Stimulated activated CD4-positive, alpha-beta T cell treated with anti-CD3 and anti-CD28 coated beads, Interleukin-1b, Interleukin-23, amount 100 ng/mL, for 24 hours (primary cell): Measurements from ENCODE around the gene GPSM1.

Experiments used
- DNase-seq, 4 experiments: peaks; one replicate each; pipeline ENCODE4 v3.0.0-alpha.2; 2020; ENCODE audit warnings: low read depth in 4 of 4, low spot score in 1 of 4

Gene GPSM1

DNA sequence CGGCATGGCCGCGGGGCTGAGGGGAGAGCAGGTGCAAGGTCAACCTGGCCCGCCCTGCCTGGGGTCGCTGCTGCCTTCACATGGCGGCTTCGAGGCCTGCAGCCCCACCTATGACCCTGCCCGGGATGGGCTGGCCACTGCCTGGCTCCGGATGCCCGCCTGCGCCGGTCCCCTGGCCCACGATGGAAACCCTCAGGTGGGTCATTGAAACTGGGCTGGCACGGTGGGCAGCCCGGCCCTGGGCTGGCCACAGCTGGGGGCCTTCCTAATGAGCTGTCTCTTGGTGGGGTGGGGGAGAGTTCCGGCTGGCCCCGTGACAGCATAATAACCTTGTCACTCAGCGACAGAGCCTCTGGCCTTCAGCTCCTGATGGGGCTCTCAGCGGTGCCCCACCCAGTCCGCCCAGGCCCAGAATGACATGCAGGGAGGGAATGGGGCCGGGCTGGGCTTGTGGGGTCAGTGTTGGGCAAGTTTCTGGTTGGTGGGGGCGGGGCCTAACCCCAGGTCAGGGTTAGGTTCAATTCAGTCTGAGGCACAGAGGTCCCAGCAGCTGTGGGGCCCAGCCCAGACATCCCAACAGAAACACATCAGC, 23.4 kb upstream of the GPSM1 start, which contains the start of gene CCDC187:
Gene CCDC187, minus strand, starts transcription at position 270 of the 592 bp plus-strand sequence. Its CDS starts 264 bp downstream, at position 6.
- DNase-seq: no peak

DNA sequence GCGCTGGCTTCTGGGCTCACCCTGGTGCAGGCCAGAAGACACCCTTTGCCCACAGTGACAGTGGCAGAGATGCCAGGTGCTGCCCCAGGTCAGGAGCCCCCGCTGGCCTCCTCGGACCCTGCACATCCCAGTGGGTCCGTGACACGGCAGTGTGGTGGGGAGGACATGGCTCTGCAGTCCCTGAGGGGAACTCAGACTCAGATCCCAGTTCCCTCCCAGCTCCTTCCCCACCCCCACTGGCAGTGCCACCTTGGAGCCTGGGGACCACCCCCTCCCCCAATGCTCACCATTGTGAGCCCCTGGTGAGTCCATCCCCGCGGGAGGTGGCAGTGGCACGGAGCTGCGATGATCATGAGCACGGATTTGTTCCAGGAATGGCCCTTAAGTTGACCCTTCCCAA, 22.9 kb upstream of the GPSM1 start:
- DNase-seq: no peak

DNA sequence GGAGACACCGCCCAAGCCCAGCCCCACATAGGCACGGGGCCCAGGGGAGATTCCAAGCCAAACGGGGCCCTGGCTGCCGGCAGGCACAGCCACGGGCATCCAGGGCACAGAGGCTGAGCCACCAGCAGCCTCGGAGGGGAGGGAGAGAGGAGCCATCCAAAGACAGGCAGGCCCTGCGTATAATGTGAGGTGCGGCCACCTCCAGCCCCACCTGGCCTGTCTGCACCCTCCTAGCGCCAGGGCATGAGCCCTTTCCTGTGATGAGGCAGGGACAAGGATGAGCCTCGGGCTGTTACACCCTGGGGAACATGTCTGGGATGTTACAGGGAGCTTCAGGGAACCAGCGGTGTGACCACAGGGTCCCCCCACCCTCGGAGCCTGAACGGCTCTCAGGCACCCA, 22.4 kb upstream of the GPSM1 start:
- DNase-seq: no peak

DNA sequence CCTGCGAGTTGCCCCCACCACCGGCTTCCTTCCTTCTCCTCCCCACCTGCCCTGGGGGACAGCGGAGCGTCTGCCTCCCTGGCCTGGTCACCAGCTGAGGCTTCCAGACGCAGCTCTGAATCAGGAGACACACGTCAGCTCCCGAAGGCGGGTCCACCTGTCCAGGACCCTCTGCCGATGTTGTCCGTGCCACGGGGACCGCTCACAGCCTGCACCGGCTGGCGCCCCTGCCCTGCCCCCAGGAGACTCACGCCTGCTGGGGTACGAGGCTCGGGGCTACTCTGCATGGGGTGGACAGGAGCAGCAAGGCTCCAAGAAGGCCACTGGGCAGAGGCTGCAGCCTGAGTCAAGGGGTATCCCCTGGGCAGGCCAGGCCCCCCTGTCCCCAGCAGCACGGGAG, 21.5 kb upstream of the GPSM1 start:
- DNase-seq: no peak

DNA sequence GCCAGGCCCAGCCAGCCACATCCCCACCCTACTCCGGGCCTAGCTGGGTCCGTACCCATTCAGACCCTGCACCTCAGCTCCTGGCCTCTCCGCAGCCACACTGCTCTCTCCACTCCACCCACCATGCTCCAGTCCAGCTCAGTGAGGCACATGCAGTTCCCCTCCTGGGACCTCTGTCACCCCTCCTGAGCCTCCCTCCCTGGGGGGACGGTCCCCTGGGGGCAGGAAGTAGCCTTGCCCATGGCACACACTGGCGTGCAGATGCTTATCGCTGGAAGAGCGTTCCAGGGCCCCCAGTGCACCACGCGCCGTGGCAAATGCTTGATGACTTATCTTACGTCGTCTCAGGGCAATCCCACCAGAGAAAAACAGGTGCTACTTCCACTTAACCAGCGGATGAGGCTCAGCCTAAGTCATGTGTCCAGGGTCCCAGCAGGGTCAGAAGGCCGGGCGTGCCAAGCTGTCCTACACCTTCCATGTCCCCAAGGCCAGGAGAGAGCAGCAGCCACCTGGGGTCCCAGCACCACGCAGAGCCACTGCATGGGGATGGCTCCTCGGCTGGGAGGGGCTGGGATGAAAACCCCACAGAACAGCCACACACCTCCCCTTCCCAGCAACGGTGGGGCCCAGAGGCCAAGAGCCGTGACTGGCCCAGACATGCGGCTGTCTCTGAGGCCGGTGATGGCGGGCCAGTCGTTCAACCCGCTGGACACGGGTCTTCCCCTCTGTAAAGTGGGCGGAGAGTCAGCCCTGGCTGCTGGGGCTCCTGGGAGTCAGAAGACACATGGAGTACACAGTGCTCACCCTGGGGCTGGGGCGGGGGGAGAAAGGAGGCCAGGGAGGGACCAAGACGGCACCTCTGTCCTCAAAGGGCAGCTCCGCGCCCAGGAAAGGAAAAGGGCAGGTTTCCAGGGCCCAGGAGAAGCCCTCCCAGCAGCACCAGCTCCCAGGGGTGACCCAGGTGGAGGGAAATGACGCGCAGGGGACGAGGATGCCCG, 20.8 kb upstream of the GPSM1 start:
- DNase-seq: no peak

DNA sequence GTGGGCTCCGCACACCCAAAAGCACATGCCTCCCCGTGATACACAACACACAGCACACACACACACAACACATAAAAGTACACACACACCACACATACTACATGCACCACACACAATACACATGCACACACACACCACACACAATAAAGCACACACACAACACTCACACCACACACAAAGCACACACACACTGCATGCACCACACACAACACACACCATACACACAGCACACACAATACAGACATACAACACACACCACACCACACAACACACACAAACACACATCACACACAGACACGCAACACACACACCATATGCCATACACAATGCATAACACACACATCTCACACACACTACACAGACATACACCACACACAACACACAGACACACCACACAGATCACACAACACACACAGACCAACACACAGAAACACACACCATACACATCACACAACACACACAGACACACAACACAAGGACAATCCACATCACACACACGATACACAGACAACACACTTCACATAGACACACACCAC, 20.1 kb upstream of the GPSM1 start:
- no peak for DNase-seq

DNA sequence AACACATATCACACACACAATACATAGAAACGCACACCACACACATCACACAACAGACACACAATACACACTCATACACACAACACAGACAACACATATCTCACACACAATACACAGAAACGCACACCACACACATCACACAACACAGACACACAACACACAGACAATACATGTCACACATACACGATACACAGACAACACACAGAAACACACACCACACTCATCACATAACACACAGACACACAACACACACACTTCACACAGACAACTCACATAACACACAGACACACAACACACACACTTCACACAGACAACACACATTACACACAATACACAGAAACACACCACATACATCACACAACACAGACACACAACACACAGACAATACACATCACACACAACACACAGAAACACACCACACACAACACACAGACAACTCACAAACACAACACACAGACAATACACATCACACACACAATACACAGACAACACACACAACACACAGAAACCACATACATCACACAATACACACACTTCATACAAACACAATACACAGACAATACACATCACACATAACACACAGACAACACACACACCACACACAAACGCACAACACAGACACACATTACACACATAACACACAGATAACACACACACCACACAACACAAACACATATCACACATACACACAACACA, 19.2 kb upstream of the GPSM1 start:
- DNase-seq: no peak

DNA sequence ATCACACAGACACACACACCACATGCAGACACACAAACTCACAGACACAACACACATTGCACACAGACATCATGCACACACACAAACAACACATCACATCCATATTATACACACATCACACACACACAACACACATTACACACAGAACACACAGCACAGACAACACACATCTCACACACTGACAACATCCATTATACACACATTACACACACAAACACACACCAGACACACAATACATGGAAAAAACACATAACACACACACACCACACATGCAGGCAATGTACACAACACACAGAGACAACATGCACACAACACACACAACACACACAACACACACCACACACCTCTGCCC, 18.7 kb upstream of the GPSM1 start:
- no peak for DNase-seq

DNA sequence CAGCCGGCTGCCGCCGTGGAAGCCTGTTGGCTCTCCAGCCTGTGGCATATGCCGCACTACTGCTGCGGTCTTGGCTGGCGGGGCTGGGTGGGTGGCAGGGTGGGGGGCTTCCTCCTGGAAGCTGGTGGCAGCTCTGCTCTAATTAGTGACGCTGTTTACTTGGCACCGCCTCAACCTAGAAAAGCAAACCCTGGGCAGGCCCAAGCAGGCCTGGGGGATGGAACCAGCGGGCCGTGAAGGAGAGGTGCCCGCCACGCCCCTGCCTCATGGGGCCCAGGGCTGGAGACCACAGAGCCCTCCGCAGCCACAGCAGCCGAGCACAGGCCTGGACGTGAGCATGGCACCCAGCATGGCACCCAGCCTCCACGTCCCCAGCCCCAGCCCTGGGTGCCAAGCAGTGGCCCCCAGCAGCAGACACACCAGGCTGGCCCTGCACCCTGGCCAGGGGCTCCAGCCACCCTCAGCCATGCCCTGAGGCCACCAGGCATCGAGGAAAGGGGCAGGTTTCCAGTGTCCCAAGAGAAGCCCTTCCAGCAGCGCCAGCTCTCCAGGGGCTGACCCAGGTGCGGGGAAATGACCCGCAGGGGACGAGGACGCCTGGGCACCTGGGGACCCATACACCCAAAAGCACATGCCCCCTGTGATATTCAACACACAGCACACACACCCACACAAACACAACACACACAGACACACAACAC, 18.1 kb upstream of the GPSM1 start:
- DNase-seq: no peak

DNA sequence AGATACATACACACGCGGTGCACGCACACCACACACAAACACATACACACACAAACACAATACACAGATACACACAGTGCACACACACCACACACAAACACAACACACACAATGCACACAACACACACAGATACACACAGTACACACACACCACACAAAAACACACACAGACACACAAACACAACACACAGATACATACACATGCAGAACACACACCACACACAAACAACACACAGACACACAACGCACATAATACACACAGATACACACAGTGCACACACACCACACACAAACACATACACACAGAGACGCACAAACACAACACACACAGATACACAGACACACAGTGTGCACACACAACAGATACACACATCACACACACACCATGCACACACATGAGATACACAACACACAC, 17.5 kb upstream of the GPSM1 start:
- DNase-seq: no peak

DNA sequence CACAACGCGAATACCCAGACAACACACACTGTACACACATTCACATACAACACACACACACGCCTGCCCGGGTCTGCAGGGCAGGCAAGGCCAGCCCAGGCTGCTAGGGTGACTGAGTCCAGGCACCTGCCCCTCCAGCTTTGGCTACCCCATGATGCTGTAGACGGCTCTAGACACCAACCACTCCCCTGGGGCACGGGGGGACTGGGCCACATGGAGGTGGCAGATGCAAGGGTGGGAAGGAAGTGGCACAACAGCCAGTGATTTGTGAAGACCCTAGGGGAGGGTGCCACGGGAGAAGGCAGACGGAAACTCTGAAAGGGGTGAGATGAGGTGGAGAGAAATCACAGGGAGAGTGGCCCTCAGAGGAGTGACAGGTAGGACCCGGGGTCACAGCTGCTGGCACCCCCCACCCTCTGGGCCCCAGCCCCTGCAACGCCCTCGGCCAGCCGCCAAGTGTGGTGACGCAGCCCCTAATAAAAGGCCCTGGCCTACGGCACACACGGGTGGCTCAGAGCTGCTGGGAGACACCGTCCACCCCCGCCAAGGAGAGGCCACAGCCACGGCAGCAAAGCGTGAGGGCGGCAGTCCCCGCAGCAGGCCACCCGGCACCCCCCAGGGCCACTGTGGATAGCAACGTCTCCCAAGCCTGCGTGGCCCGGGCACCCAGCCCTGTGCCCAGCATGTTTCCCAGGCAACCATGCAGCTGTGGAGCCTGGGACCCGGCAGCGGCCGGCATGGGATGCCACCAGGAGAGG, 16.9 kb upstream of the GPSM1 start:
- no peak for DNase-seq

DNA sequence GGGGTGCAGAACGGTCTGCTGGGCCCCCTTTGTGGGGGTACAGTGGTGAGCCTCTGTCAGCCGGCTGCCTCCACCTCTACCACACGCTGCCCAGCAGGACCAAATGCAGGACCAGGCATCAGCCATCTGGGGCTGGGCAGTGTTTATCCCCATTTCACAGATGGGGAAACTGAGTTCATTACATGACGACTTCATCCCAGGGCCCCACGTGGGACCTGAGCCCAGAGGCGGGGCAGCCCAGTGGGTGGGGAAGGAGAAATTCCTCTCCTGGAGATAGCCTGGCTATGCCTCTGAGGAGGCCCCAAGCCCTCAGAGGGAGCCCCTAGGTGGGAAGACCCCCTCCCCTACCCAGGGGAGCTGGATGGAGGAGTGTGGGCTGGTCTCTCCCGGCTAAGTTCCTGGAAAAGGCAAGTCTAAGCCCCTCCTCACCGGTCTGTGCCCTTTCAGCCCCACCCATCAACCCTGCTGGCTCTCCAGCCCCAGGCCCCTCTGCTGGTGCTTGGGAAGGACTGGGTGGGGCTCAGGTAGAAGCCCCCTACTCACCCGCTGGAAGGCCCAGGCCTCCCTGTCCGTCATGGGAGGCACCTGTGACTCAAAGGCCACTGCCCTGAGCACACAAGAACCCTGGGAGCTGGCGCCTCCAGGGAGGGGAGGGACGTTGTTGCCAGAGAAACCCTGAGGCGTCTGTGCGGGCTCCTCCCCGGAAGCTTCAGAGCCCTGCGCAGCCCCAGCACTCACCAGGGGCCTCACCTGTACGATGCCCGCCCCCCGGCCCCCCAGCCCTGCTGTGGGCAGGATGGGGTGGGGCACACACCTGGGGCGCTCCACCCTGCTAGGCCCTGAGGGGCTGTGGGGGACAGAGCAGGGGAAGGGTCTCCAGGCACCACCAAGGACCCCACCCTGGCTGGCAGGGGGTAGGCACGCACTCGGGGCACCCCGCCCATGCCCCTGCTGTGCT, 16.0 kb upstream of the GPSM1 start:
- DNase-seq: no peak

DNA sequence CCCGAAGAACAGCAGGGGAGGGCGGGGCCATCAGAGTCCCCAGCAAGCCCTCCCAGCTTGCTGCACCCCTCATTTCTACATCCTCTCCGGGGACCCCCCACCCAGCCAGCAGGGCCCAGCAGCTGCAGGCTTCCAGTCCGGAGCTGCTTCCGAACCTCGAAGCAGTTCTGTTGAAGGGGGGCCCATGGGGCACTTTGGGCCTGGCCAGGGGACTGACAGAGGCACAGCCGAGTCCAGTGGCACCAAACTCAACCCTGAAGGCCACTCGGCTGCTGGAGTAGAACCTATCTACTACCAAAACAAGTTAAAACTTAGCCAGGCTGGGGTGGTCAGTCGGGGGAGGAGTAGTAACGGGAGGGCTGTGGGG, 15.3 kb upstream of the GPSM1 start:
- no peak for DNase-seq

DNA sequence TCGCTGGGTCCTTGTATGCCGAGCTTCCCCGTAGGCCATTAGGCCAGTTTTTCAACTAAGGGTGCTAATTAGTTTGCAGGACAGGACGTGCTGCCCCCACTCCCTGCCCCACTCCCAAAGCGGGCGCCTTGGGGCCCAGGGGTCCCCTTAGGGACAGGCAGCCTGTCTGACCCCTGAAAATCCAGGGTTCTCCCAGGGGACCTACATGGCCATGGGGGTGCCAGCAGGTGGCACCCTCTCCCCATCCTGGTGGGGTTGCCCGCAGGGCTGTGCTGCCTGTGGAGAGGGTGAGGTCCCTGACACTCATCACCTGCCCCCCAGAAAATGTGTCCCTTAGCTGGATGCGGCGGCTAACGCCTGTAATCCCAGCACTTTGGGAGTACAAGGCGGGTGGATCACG, 14.9 kb upstream of the GPSM1 start:
- peak in 1 of 4 experiments; percentile 23 for DNase-seq

DNA sequence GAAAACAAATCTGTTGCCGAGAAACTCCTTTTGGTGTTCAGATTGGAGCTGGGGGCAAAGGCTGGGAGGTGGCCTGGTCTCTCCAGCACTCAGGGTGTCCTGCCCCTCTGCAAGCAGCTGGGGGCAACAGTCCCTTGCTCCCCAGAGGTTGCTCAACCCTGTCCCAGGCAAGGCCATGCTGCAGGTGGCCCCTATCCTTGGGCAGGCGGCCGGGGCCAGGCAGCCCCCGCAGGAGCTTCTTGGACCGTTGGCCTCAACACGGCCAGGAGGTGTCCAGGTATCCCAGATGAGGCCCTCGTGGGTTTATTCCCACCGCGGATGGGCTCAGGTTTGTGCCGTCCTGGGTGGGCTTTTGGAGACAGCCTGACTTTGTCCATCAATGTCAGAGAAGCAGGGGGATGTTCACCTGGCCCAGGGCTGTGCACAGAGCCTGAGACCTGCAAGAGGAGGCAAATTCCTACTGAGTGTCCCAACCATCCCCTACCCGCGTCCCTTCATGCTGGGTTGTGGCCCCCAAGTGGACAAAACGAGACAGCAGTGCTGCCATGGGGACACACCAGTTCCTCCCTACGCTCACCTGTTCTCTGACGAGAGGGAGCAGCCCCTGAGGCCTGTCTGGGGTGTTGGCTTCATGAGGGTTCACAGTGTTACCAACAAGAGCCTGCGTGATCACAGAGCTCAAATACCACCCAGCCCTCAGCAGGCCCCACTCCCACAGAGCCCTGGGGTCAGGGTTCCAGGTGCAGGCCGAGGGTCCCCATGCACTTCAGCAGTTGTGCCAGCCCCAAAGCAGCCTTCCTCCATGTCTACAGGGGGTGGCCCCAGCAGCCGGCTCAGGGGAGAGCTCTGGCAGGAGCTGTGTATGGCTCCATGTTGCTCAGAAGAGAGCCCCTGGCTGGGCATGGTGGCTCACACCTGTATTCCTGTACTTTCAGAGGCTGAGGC, 14.0 kb upstream of the GPSM1 start:
- DNase-seq: no peak

DNA sequence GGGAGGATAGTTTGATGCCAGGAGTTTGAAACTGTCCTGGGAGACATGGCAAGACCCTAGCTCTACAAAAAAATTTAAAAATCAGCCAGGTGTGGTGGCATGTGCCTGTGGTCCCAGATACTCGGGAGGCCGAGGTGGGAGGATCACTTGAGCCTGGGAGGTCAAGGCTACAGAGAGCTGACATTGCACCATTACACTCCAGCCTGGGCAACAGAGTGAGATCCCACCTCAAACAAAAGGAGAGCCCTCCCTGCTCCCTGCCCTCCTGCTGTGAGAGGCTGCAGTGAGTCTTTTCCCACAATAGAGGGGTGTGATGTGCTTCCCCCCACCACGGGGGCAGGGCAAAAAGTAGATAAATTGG, 13.3 kb upstream of the GPSM1 start:
- no peak for DNase-seq

DNA sequence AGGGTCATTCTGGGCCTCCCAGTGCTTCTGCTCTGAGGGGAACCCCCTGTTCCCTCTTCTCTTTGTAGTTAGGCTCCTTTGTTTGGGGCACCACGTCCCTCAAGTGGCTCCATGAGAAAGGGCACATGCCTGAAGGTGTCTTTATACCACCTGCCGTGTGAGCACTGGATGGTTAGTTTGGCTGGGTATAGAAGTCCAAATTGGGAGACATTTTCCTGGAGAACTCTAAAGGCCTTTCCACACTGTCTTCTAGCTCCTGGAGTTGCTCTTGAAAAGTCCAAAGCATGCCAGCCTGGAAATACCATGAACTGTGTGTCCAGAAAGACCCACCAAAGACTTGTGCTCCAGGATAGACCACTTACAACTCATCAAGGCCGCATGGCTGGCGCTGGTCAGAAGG, 12.4 kb upstream of the GPSM1 start:
- no peak for DNase-seq

DNA sequence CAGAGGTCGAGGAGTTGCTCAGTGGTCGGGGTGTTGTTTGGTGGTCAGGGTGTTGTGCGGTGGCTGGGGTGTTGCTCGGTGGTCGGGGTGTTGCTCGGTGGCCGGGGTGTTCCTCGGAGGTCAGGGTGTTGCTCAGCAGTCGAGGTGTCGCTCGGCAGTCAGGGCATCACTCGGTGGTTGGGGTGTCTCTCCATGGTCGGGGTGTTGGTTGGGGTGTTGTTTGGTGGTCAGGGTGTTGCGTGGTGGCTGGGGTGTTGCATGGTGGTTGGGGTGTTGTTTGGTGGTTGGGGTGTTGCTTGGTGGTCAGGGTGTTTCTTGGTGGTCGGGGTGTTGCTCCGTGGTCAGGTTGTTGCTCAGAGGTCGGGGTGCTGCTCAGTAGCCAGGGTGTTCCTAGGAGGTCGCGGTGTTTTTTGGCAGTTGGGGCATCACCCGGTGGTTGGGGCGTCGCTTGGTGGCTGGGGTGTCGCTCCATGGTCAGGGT, 11.0 kb upstream of the GPSM1 start:
- no peak for DNase-seq
